Transverse colon (tissue), 4 donors: ENCODE measurements around the gene ITGB2. TPM values are rescaled to one million over a fixed set of nuclear protein-coding genes. Genes with fewer than 3 reads are reported as not detected.

ENCODE experiments used
- DNase-seq: peaks from one replicate; pipeline ENCODE4 v3.0.0-alpha.2; 2019
- H3K27ac ChIP-seq, 4 donors: fragments of 200-600 bp; sonication (generic); 2 replicates each; pipeline ENCODE4 v1.5.1; 2016 to 2018; ENCODE audit warnings: inconsistent platforms in 4 of 4
- H3K27me3 ChIP-seq: fragments of 200-600 bp; sonication (generic); 2 replicates; pipeline ENCODE4 v1.5.1; 2017; ENCODE audit warnings: inconsistent platforms
- H3K36me3 ChIP-seq, 4 donors: fragments of 200-600 bp; sonication (generic); 2 replicates each; pipeline ENCODE4 v1.5.1; 2017 to 2019; ENCODE audit warnings: inconsistent platforms in 4 of 4
- H3K4me1 ChIP-seq, 4 donors: fragments of 200-600 bp; sonication (generic); 2 replicates each; pipeline ENCODE4 v1.5.1; 2017 to 2020; ENCODE audit warnings: inconsistent platforms in 4 of 4
- H3K4me3 ChIP-seq, 4 donors: fragments of 200-600 bp; sonication (generic); 1 replicate in 1 of 4; 2 replicates in 3 of 4; pipeline versions ENCODE4 v1.5.1 to v1.6.1; 2017 to 2019; ENCODE audit warnings: inconsistent platforms in 4 of 4
- H3K9me3 ChIP-seq, 2 donors: fragments of 200-600 bp; sonication (generic); 2 replicates each; pipeline ENCODE4 v1.5.1; 2017 to 2019; ENCODE audit warnings: inconsistent platforms in 2 of 2
- CTCF ChIP-seq, 5 experiments: fragments of 200-600 bp in 3 of 5; fragments of 450-650 bp in 2 of 5; sonication (generic) in 3 of 5; IDR thresholded peaks; 1 replicate in 2 of 5; 2 replicates in 3 of 5; pipeline ENCODE4 v1.5.1; 2016 to 2017; ENCODE audit warnings: antibody characterized with exemption in 5 of 5, inconsistent platforms in 3 of 5, mild to moderate bottlenecking in 2 of 5, moderate library complexity in 1 of 5
- EP300 ChIP-seq: sonication (generic); formaldehyde crosslinking; IDR thresholded peaks from one replicate; pipeline ENCODE4 v1.6.1; 2017; ENCODE audit warnings: antibody characterized with exemption, low read depth
- POLR2A ChIP-seq: fragments of 450-650 bp; IDR thresholded peaks from one replicate; pipeline ENCODE4 v1.6.1; 2016; ENCODE audit warnings: antibody characterized with exemption, mild to moderate bottlenecking, moderate library complexity
- POLR2AphosphoS5 ChIP-seq, 3 donors: sonication (generic); formaldehyde crosslinking; IDR thresholded peaks; one replicate each; pipeline ENCODE4 v1.6.1; 2016; ENCODE audit warnings: antibody characterized with exemption in 3 of 3
- WGBS, 2 donors: methylation state at CpG; one replicate each; pipeline ENCODE4 v1.1.5; 2018; ENCODE audit warnings: low coverage in 1 of 2; 5-methylcytosine and 5-hydroxymethylcytosine counted together
- in situ Hi-C, 4 donors: fragments of 200-750 bp; cut with MboI; loops; one replicate each; pipeline versions ENCODE4 v1.15.0 to v1.15.1; 2017; ENCODE audit warnings: low sequenced_read_pairs in 3 of 4, low pct_ligation_motif_present in 1 of 4, low pct_unique_long_range_greater_than_20kb in 1 of 4
- intact Hi-C: fragments of 100-400 bp; cut with DNase I; formaldehyde crosslinking; loops from one replicate; pipeline ENCODE4 v1.15.1; 2023; ENCODE audit warnings: low total_unique reads
- total RNA-seq, 4 donors: library from RNA; depleted of rRNA; stranded (reverse); fragments of >200 nt; gene quantifications; one replicate each; pipeline ENCODE4 v1.1.0, GENCODE V29; 2016

The ITGB2 gene
- total RNA-seq, 4 donors from 2014 or later = 14.2 to 32.4 (median 24.9) TPM

GRCh38 chr21:44891631-44892031 lies 29.1 kb downstream of the ITGB2 start:
- no peaks in the 10 kb centered on the region for H3K36me3 ChIP-seq
- no peaks in the 10 kb centered on the region for H3K9me3 ChIP-seq
- no peak overlapping the region for H3K27ac ChIP-seq
- TF ChIP-seq EP300 (no peak), CTCF (IDR thresholded peaks at IDR 0.05) (no peak), POLR2AphosphoS5 (IDR thresholded peaks at IDR 0.05) (no peak), POLR2A (no peak)
- H3K4me3 ChIP-seq = no peak overlapping the region
- peaks cover 8% of the 10 kb centered on the region for H3K27me3 ChIP-seq
- H3K4me1 ChIP-seq = no peaks in the 10 kb centered on the region
- WGBS, 2 donors = 75% methylated on average over 15 of the region's 15 CpGs; no CpG with 5 or more reads in 1 of the 2 donors
- no peak for DNase-seq
- in situ Hi-C loops (no loop called here), intact Hi-C loops (no loop called here)

- 77% methylated on average over 9 of the region's 9 CpGs; no CpG with 5 or more reads in 1 of the 2 donors for WGBS, 2 donors
- Histone ChIP-seq H3K27ac (no peak overlapping the region), H3K4me1 (no peaks in the 10 kb centered on the region), H3K36me3 (no peaks in the 10 kb centered on the region), H3K9me3 (no peaks in the 10 kb centered on the region), H3K27me3 (peaks cover 8% of the 10 kb centered on the region), H3K4me3 (no peak overlapping the region)
- TF ChIP-seq POLR2A (no peak), CTCF (IDR thresholded peaks at IDR 0.05) (no peak)
- intact Hi-C loops (no loop called here), in situ Hi-C loops (no loop called here)
- no peak for DNase-seq
These were observed 29.6 kb downstream of the ITGB2 start for GRCh38 chr21:44890961-44891541.

- H3K27ac ChIP-seq = no peak overlapping the region
- no peak for TF ChIP-seq CTCF (IDR thresholded peaks at IDR 0.05)
- TF ChIP-seq POLR2AphosphoS5 (IDR thresholded peaks at IDR 0.05) = no peak
- no peak overlapping the region for H3K4me3 ChIP-seq
- intact Hi-C loops = no loop called here
- no peaks in the 10 kb centered on the region for H3K36me3 ChIP-seq
- in situ Hi-C loops = no loop called here
- WGBS, 2 donors = 72% methylated on average over 22 of the region's 24 CpGs; no CpG with 5 or more reads in 1 of the 2 donors
- no peaks in the 10 kb centered on the region for H3K9me3 ChIP-seq
- H3K27me3 ChIP-seq = peaks cover 8% of the 10 kb centered on the region
- DNase-seq = no peak
- no peaks in the 10 kb centered on the region for H3K4me1 ChIP-seq
These were observed 30.3 kb downstream of the ITGB2 start for GRCh38 chr21:44890338-44890931.

DNA sequence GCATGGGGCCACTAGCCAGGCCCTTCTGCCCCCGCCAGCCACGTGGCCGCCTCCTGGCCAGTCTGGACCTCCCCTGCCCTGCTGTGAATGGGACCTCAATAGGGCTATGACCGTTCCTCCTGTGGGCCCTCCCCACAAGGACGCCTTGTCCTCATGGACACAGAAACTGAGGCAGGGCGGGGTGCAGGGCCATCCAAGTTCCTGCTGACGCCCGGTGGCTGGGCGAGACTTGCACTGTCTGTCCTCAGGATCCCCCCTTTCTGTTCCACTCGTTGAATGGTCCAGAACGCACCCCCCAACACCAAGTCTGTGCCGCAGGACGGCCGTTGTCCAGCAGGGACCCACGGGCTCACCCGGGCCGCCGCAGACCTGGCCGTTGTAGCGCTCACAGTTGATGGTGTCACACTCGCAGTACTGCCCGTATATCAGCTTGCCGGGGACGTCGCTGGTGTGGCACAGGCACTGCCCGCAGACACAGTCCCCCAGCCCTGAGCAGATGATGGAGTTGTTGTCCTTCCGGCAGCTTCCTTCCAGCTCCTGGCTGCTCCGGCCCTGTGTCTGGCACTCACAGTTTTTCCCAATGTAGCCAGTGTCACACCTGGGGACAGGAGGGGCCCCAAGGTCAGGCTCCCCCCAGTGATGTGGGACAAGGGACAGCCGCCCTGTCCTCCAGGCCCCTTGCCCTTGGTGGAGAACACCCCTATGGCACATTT lies 30.9 kb downstream of the ITGB2 start:
- H3K27ac ChIP-seq = no peak overlapping the region
- intact Hi-C loops (no loop called here), in situ Hi-C loops (loop anchor here in 1 of 4 donors (10.0 kb wide), 1 partner anchor 45 kb away; no protein-coding TSS in a partner anchor)
- no peak for DNase-seq
- TF ChIP-seq CTCF (IDR thresholded peaks at IDR 0.05) (no peak), POLR2A (no peak), POLR2AphosphoS5 (IDR thresholded peaks at IDR 0.05) (no peak)
- H3K4me3 ChIP-seq = no peak overlapping the region
- H3K36me3 ChIP-seq = no peaks in the 10 kb centered on the region
- no peaks in the 10 kb centered on the region for H3K4me1 ChIP-seq
- 91% methylated on average over 22 of the region's 29 CpGs; no CpG with 5 or more reads in 1 of the 2 donors for WGBS, 2 donors
- H3K27me3 ChIP-seq = peaks cover 8% of the 10 kb centered on the region
- H3K9me3 ChIP-seq = no peaks in the 10 kb centered on the region
